Uterus (tissue), 2 donors: ENCODE results near the gene ZBED3.

ENCODE experiments used
- POLR2A ChIP-seq, 2 donors: fragments of 450-650 bp; IDR thresholded peaks; one replicate each; pipeline ENCODE4 v1.6.1; 2016; ENCODE audit warnings: antibody characterized with exemption in 2 of 2, mild to moderate bottlenecking in 1 of 2, moderate library complexity in 1 of 2
- TF ChIP-seq, protein P1 (sequence below), 4 experiments: fragments of 200-600 bp in 2 of 4; fragments of 450-650 bp in 2 of 4; sonication (generic) in 2 of 4; IDR thresholded peaks; one replicate each; pipeline ENCODE4 v1.5.1; 2016 to 2019; ENCODE audit warnings: antibody characterized with exemption in 4 of 4, mild to moderate bottlenecking in 2 of 4, moderate library complexity in 1 of 4

GRCh38 chr5:77128411-77129061, 41.5 kb upstream of the ZBED3 start:
- TF ChIP-seq, protein P1, sequence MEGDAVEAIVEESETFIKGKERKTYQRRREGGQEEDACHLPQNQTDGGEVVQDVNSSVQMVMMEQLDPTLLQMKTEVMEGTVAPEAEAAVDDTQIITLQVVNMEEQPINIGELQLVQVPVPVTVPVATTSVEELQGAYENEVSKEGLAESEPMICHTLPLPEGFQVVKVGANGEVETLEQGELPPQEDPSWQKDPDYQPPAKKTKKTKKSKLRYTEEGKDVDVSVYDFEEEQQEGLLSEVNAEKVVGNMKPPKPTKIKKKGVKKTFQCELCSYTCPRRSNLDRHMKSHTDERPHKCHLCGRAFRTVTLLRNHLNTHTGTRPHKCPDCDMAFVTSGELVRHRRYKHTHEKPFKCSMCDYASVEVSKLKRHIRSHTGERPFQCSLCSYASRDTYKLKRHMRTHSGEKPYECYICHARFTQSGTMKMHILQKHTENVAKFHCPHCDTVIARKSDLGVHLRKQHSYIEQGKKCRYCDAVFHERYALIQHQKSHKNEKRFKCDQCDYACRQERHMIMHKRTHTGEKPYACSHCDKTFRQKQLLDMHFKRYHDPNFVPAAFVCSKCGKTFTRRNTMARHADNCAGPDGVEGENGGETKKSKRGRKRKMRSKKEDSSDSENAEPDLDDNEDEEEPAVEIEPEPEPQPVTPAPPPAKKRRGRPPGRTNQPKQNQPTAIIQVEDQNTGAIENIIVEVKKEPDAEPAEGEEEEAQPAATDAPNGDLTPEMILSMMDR (IDR thresholded peaks at IDR 0.05): no peak
- no peak for TF ChIP-seq POLR2A (IDR thresholded peaks at IDR 0.05)
